B cell (primary cell): ENCODE results near the gene FBXW5. TPM values are rescaled to one million over a fixed set of nuclear protein-coding genes. Genes with fewer than 3 reads are reported as not detected.

Source experiments
- ATAC-seq: fragments of 200-7000 bp; cut with Tn5 transposase; one replicate; pipeline ENCODE4 v1.10.0; 2021; ENCODE audit warnings: low read depth, mild to moderate bottlenecking, moderate number of reproducible peaks, moderate library complexity
- CTCF ChIA-PET: fragments of 350-600 bp; sonication (Branson Sonifier 250); formaldehyde crosslinking; loops from one replicate; lab custom pipeline; 2021; ENCODE audit warnings: antibody characterized with exemption, inconsistent platforms; lab: Charles Lee
- POLR2A ChIA-PET: fragments of 350-600 bp; sonication (Branson Sonifier 250); formaldehyde crosslinking; loops from one replicate; lab custom pipeline; 2021; ENCODE audit warnings: antibody characterized with exemption; lab: Charles Lee
- DNase-seq: peaks from one replicate; pipeline ENCODE4 v3.0.0; 2013
- H2AFZ ChIP-seq: 2 replicates; pipeline ENCODE4 v1.6.1; 2012; ENCODE audit warnings: mild to moderate bottlenecking, low read depth, low read length; ENCODE audit not compliant: insufficient read depth, poor library complexity, severe bottlenecking
- H3K27ac ChIP-seq, 2 donors: 1 replicate in 1 of 2; 2 replicates in 1 of 2; pipeline ENCODE4 v1.5.1; 2012 to 2013; ENCODE audit warnings: low read length in 2 of 2, mild to moderate bottlenecking in 2 of 2, moderate library complexity in 1 of 2
- H3K27me3 ChIP-seq, 4 experiments: fragments of 200-600 bp in 1 of 4; sonication (generic) in 1 of 4; replicated peaks in 1 of 4; 1 replicate in 2 of 4; 2 replicates in 2 of 4; pipeline versions ENCODE4 v1.6.1 to v1.7.0; 2013 to 2016; ENCODE audit warnings: low read length in 3 of 4, mild to moderate bottlenecking in 2 of 4, mixed read lengths in 1 of 4, moderate library complexity in 1 of 4; ENCODE audit not compliant: insufficient read depth in 4 of 4, control insufficient read depth in 3 of 4; ENCODE audit errors: control extremely low read depth in 1 of 4
- H3K36me3 ChIP-seq, 2 experiments: replicated peaks in 1 of 2; 1 replicate in 1 of 2; 2 replicates in 1 of 2; pipeline versions ENCODE4 v1.6.1 to v1.7.1; 2013; ENCODE audit warnings: low read length in 1 of 2; ENCODE audit not compliant: insufficient read depth in 2 of 2, control insufficient read depth in 1 of 2; ENCODE audit errors: control extremely low read depth in 1 of 2, extremely low read depth in 1 of 2
- H3K4me1 ChIP-seq, 2 donors: fragments of 200-600 bp in 1 of 2; sonication (generic) in 1 of 2; 1 replicate in 1 of 2; 2 replicates in 1 of 2; pipeline versions ENCODE4 v1.5.1 to v1.6.1; 2013 to 2017; ENCODE audit warnings: low read length in 2 of 2; ENCODE audit not compliant: control insufficient read depth in 2 of 2, insufficient read depth in 2 of 2
- H3K4me2 ChIP-seq: replicated peaks from 2 replicates; pipeline ENCODE3; 2012; ENCODE audit warnings: mild to moderate bottlenecking, low read depth, low read length; ENCODE audit not compliant: poor library complexity, severe bottlenecking
- H3K4me3 ChIP-seq, 5 experiments: fragments of 200-600 bp in 1 of 5; sonication (generic) in 1 of 5; 1 replicate in 3 of 5; 2 replicates in 2 of 5; pipeline versions ENCODE4 v1.5.1 to v1.7.0; 2011 to 2016; ENCODE audit warnings: low read length in 4 of 5, mild to moderate bottlenecking in 4 of 5, low read depth in 2 of 5, control low read depth in 1 of 5, moderate library complexity in 1 of 5; ENCODE audit not compliant: insufficient read depth in 1 of 5; ENCODE audit errors: control extremely low read depth in 1 of 5, extremely low read depth in 1 of 5
- H3K79me2 ChIP-seq: fragments of 200-600 bp; sonication (generic); one replicate; pipeline ENCODE4 v1.6.0; 2016; ENCODE audit warnings: low read length; ENCODE audit not compliant: control insufficient read depth, insufficient read depth
- H3K9ac ChIP-seq: fragments of 200-600 bp; sonication (generic); 2 replicates; pipeline ENCODE4 v1.6.1; 2017; ENCODE audit warnings: mild to moderate bottlenecking, low read length, moderate library complexity
- H3K9me3 ChIP-seq, 3 donors: one replicate each; pipeline versions ENCODE4 v1.6.1 to v1.7.1; 2013; ENCODE audit warnings: low read length in 2 of 3; ENCODE audit not compliant: control insufficient read depth in 2 of 3, insufficient read depth in 1 of 3; ENCODE audit errors: control extremely low read depth in 1 of 3
- H4K20me1 ChIP-seq: 2 replicates; pipeline ENCODE4 v1.6.0; 2012; ENCODE audit warnings: mild to moderate bottlenecking, low read length; ENCODE audit not compliant: insufficient read depth, control insufficient read depth, poor library complexity, severe bottlenecking
- H3K27ac Mint-ChIP-seq: one replicate; pipeline ENCODE4 v1.8.0; 2021; ENCODE audit warnings: mixed read lengths
- H3K27me3 Mint-ChIP-seq: one replicate; pipeline ENCODE4 v1.8.0; 2021; ENCODE audit warnings: mixed read lengths
- H3K4me1 Mint-ChIP-seq: one replicate; pipeline ENCODE4 v1.8.0; 2021; ENCODE audit warnings: mixed read lengths
- H3K4me3 Mint-ChIP-seq: one replicate; pipeline ENCODE4 v1.8.0; 2021; ENCODE audit warnings: mixed read lengths
- H3K9me3 Mint-ChIP-seq: one replicate; pipeline ENCODE4 v1.8.0; 2022; ENCODE audit warnings: mixed read lengths; ENCODE audit not compliant: insufficient read depth
- CTCF ChIP-seq: fragments of 200-600 bp; IDR thresholded peaks from one replicate; pipeline ENCODE4 v1.8.0; 2022; ENCODE audit warnings: antibody characterized with exemption, mild to moderate bottlenecking
- EZH2 ChIP-seq: IDR thresholded peaks from 2 replicates; pipeline ENCODE4 v1.6.1; 2012; ENCODE audit warnings: borderline replicate concordance, low read depth, mild to moderate bottlenecking, moderate library complexity, low read length; ENCODE audit not compliant: insufficient read depth, poor library complexity, severe bottlenecking
- WGBS: methylation state at CpG from one replicate; pipeline ENCODE4 v1.1.5; 2013; ENCODE audit warnings: missing lambda C conversion rate; ENCODE audit not compliant: insufficient coverage; 5-methylcytosine and 5-hydroxymethylcytosine counted together
- intact Hi-C: fragments of 100-400 bp; cut with micrococcal nuclease; formaldehyde crosslinking; loops from one replicate; pipeline ENCODE4 v1.10.0; 2022
- polyA plus RNA-seq: library from polyadenylated mRNA; depleted of rRNA; stranded (reverse); fragments of >200 nt; gene quantifications from 2 replicates; pipeline ENCODE4 v1.2.3, GENCODE V29; 2012
- total RNA-seq, 2 donors: library from RNA; stranded (reverse); fragments of 120-200 nt in 1 of 2; gene quantifications; 1 replicate in 1 of 2; 2 replicates in 1 of 2; pipeline versions ENCODE4 v1.2.3 to v1.2.4, GENCODE V29; 2013 to 2022

FBXW5 gene
- total and polyA plus RNA-seq, 2 donors (not counting 1 experiment from before 2014, with no cell fraction given), result 99.6 to 195 TPM

- POLR2A ChIA-PET, result no interaction called here
- no peaks in the 10 kb centered on the region for H3K4me1 ChIP-seq
- Mint-ChIP-seq H3K27me3 (no peaks in the 10 kb centered on the region), H3K9me3 (no peaks in the 10 kb centered on the region), H3K4me3 (no peak overlapping the region), H3K27ac (no peak overlapping the region), H3K4me1 (no peaks in the 10 kb centered on the region)
- H3K27me3 ChIP-seq, result no peaks in the 10 kb centered on the region
- WGBS, result 98% methylated on average over 13 of the region's 13 CpGs
- no peak overlapping the region for H3K4me3 ChIP-seq
- TF ChIP-seq EZH2 (no peak), CTCF (no peak)
- H2AFZ ChIP-seq, result no peak overlapping the region
- peaks cover 0 to 41% of the 10 kb centered on the region in 2 experiments for H3K36me3 ChIP-seq
- no peak for ATAC-seq
- intact Hi-C loops, result no loop called here
- H3K9me3 ChIP-seq, result no peaks in the 10 kb centered on the region
- H3K79me2 ChIP-seq, result peaks cover 9% of the 10 kb centered on the region
- no peak overlapping the region for H3K4me2 ChIP-seq
- no peak overlapping the region for H3K9ac ChIP-seq
- no peak overlapping the region for H3K27ac ChIP-seq
- no peak for DNase-seq
- CTCF ChIA-PET, result interaction anchor here (1.1 to 1.8 kb wide), 2 partner anchors 85 to 109 kb away, joined by 3 to 5 read pairs; partner anchors contain the start of gene AJM1
- H4K20me1 ChIP-seq, result peaks cover 5% of the 10 kb centered on the region
Measured at GRCh38 chr9:136926749-136927148, 17.8 kb downstream of the FBXW5 start.

DNA sequence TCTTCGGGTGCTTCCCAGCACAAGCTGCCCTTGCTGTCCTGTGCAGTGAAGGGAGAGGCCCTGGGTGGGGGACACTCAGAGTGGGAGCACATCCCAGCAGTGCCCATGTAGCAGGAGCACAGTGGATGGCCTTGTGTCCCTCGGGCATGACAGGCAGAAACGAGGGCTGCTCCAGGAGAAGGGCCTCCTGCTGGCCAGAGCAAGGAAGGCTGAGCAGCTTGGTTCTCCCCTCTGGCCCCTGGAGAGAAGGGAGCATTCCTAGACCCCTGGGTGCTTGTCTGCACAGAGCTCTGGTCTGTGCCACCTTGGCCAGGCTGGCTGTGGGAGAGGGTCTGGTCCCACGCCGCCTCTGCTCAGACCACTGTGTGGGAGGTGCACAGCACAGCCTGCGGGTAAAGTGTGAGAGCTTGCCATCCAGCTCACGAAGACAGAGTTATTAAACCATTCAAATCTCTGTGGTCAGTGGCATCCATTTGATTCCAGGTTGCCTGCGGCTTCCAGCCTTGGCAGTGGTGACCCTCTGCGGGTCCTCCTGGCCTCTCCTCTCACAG lies 18.3 kb downstream of the FBXW5 start:
- H3K27me3 Mint-ChIP-seq, result no peaks in the 10 kb centered on the region
- H3K9me3 Mint-ChIP-seq, result no peaks in the 10 kb centered on the region
- Histone ChIP-seq H3K27ac (no peak overlapping the region), H3K4me3 (no peak overlapping the region), H3K4me2 (no peak overlapping the region), H2AFZ (no peak overlapping the region), H3K4me1 (no peaks in the 10 kb centered on the region), H3K79me2 (peaks cover 9% of the 10 kb centered on the region), H4K20me1 (peaks cover 6% of the 10 kb centered on the region), H3K9me3 (no peaks in the 10 kb centered on the region), H3K9ac (no peak overlapping the region), H3K36me3 (peaks cover 0 to 44% of the 10 kb centered on the region in 2 experiments), H3K27me3 (no peaks in the 10 kb centered on the region)
- intact Hi-C loops, result no loop called here
- ChIA-PET CTCF (interaction anchor here (1.1 to 1.8 kb wide), 2 partner anchors 84 to 109 kb away, joined by 3 to 5 read pairs; partner anchors contain the start of gene AJM1), POLR2A (no interaction called here)
- ATAC-seq, result no peak
- DNase-seq, result no peak
- no peak overlapping the region for H3K4me3 Mint-ChIP-seq
- no peak overlapping the region for H3K27ac Mint-ChIP-seq
- no peak for TF ChIP-seq CTCF
- no peak for TF ChIP-seq EZH2
- 94% methylated on average over 9 of the region's 9 CpGs for WGBS
- no peaks in the 10 kb centered on the region for H3K4me1 Mint-ChIP-seq
